ENCODE measurements around the gene PCBD1.
"Not testable (repeated sequence)": the region's sequence is repeated elsewhere in the genome, so short reads cannot be mapped to it uniquely, and the experiment has no call there.

PCBD1 gene

GRCh38 chr10:70887804-70888800, at the start of gene PCBD1:
PCBD1 (minus strand) TSS chr10:70888565; CDS start chr10:70888533, 32 bp downstream.
- DNase-seq = peak; percentile 75

DNA sequence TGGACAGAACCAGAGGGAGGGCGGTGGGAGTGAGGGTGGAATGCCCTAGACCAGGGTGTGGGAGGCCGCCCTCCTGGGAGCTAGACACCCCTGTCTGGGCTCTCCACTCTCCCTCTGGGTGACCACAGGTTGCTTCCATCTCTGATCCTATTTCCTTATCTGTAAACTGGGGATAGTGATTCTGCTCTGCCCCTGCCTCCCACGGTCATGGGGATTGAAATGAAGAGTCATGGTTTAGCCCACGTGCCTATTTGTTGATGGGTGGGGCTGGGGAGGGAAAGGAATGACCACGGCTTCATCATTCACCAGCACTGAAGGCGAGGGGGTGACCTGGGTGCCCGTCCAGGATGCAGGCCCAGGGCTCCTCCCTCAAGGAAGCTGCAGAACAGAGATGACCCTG, 49.3 kb upstream of the PCBD1 start:
- DNase-seq = no peak

- no peak for DNase-seq
Observed at GRCh38 chr10:70936111-70936510, 47.7 kb upstream of the PCBD1 start.

DNA sequence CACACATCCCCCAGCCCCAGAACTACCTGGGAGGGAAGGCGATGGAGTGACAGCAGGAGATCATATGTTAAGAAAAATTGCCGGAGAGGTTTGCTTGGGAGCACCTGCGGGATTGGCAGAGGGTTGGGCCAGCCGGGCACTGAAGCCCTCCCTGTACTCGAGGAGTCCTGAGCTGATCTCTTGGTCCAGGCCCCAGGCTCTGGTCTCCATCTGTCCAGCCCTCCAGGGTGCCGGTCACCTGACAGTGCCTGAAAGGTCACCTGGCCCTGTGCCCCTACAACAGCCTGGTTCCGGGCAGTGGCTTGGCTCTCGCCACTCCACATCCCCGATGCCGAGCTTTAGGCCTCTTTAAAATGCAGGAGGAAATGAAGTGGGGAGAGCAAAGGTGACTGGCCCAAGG, 47.3 kb upstream of the PCBD1 start:
- no peak for DNase-seq

DNA sequence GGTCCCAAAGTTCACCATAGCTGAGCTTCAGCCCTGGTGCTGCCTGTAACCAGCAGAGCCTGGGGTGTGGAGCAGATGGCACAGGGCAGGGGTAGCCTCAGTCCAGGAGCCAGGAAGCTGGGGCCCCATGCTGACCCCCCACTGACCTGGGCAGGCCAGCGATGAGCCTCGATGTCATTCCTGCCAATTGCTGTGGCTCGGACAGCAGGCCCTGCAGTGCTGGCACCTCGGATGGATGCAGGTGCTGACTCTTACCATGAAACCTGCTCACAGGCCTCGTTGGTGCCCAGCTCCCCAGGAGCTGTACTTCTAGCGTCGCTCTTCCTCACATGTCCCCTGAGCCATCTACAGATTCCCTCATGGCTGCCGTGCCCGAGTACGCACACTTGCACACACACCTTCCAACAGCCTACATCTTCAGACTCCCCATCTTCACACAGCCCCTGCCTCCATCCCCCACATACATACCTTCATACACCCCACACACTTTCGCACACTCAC, 46.8 kb upstream of the PCBD1 start:
- DNase-seq = no peak

GRCh38 chr10:70934701-70935100, 46.3 kb upstream of the PCBD1 start:
- no peak for DNase-seq

GRCh38 chr10:70932392-70933196, 44.2 kb upstream of the PCBD1 start:
- DNase-seq = no peak

DNA sequence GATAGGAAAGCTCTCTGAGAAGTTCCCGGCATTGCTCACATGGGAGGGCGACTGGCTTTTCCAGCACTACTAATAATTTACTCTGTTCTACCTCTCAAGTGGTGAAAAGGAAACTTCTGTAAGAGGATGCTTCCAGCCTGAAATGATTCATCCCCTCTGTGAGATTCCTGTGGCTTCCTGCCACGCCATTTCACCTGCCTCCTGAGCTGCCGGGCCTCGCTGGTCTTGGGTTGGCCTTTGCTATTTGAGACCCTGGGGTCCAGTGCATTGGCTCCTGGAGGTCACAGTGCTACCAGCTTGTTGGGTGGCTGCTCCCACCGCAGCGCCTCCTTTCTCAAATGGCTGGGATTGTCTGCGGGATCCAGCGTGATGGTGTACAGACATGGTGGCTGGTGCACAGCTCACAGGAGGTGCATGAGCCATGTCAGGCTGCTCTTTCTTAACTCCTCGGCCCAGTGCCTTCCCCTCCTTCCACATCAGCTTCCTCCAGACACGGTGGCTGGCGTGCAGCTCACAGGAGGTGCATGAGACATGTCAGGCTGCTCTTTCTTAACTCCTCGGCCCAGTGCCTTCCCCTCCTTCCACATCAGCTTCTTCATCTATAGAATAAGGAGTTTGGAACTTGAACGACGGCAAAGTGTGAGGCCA, 42.9 kb upstream of the PCBD1 start:
- no peak for DNase-seq

DNA sequence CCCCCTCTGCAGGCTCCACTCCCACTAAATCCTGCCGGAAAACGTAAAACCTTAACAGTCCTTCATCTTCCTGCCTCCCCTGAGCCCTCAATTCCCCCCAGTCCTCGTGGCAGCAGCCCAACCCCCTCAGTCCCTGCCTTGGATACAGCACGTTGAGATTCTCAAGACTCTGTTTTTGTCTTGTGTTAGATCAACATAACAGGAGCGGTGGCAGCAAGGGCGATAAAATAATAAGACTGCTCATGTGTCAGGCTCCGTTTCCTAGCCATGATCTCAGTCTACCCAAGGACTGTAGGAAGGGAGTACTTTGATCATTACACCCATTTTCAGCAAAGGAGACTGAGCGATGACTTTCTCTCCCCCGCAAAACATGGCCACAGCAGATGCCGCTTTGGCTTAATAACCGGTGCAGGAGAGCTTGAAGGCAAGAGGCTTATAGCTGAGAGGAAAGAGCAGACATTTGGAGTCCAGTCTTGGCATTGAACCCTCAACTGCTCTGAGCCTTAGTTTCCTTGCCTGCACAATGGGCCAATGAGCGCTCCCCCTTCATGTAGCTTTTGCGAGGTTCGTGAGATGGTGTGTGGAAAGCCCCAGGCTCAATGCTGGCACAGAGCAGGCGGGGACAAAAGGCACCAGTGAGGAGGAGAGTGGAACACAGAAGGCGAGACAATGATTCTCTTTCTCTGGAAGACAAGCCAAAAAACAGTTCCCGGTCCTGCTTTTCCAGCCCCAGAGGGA, 42.1 kb upstream of the PCBD1 start:
- no peak for DNase-seq

DNA sequence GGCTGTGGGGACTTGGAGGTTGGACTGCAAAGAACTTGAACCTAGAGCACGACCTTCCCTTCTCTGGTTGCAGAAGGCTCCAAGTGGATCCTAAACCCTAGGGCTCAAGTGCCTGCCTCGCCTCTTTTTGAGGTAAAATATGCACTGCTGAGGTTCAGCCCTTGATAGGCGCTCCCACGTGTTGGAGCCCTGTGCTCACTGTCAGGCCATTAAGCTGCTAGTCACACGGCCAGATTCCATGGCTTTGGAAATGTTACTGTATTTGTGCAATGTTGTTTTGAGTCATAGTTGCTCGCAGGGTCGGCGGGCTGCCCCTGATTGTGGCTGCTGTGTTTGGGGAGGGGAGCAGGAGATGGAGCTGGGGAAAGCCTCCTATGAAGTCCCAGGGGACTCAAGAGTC, 39.8 kb upstream of the PCBD1 start:
- no peak for DNase-seq

GRCh38 chr10:70927189-70927943, 39.0 kb upstream of the PCBD1 start:
- DNase-seq = no peak

GRCh38 chr10:70926226-70927000, 38.0 kb upstream of the PCBD1 start:
- no peak for DNase-seq

DNA sequence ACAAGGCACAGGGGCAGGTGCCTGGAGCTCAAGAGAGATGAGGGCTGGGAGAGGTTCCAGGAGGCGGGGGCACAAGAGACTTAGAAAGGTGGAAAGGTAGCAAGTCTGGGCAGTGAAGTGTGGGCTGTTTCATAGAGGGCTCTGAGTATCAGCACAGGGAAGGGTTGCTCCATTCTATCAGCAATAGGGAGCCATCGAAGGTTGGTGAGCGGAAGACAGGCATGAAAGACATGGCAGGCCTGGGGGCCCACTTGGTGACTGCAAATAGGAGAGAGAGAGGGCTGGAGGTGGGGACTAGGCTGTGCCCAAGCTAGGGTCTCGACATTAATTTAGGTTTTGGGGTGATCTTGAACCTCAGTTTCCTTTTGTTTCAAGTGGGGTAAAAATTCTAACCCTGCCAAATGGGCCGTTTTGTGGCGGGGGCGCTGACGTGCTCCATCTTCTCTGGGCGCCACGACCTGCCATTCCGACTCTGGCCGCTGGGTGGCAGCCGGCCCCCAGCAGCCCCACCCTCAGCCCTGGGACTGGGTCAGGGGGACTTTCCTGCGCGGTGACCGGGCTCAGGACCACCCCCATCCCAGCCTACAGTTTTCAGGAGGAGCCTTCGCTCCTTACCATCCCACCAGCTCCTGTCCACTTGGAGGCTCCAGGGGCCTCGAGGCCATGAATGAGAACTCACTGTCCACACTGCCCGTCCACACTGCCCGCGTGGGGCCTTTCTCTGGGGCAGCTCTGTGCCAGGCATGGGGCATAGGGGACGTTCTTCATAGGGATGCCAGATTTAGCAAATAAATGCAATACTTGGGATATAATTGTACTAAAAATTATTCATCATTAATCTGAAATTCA, 37.2 kb upstream of the PCBD1 start:
- DNase-seq = peak; percentile 6

DNA sequence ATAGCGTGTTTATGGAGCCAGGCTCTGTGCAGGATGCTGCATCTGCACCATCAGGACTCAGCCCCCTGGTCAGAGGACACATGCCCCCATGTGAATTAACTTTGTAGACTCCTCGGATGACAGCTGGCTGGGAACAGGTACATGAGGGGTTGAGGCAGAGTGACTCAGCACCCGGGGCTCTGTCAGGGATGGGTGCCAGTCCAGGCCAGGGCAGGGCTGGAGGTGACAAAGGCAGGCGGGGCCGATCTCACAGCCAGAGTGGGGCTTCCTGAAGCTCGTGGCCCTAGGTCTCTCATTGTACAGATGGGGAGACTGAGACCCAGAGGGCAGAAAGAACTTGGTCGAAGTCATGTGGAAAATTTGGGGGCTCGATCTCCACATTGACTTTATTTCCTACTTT, 35.3 kb upstream of the PCBD1 start:
- no peak for DNase-seq

DNA sequence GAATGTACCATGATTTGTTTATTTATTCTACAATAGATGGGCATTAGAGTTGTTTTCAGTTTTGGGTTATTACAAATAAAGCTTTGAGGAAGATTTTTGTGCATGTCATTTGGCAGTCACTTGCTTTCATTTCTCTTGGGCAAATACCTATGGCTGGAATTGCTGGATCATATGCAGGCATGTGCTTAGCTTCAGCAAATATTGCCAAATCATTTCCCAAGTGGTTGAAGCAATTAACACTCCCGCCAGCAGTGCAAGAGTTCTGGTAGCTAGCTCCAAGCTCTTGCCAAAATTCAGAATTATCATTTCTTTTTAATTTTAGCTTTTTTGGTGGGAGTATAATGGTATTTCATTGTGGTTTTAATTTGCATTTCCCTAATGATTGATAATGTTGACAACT, 32.9 kb upstream of the PCBD1 start:
- no peak for DNase-seq

- peak; percentile 55 for DNase-seq
Observed at GRCh38 chr10:70920519-70920918, 32.2 kb upstream of the PCBD1 start.

DNA sequence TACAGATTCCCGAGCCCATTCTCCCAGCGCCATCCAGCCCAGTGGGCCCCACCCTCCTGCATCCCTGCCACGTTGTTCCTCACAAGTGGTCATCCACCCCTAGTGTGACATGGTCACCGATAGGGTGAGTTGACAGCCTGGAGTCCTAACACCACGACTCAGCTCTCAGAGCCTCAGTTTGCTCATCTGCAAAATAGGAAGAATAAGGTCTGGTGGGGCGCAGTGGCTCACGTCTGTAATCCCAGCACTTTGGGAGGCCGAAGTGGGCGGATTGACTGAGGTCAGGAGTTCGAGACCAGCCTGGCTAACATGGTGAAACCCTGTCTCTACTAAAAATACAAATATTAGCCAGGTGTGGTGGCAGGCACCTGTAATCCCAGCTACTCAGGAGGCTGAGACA, 31.5 kb upstream of the PCBD1 start:
- DNase-seq = not testable (repeated sequence)

DNA sequence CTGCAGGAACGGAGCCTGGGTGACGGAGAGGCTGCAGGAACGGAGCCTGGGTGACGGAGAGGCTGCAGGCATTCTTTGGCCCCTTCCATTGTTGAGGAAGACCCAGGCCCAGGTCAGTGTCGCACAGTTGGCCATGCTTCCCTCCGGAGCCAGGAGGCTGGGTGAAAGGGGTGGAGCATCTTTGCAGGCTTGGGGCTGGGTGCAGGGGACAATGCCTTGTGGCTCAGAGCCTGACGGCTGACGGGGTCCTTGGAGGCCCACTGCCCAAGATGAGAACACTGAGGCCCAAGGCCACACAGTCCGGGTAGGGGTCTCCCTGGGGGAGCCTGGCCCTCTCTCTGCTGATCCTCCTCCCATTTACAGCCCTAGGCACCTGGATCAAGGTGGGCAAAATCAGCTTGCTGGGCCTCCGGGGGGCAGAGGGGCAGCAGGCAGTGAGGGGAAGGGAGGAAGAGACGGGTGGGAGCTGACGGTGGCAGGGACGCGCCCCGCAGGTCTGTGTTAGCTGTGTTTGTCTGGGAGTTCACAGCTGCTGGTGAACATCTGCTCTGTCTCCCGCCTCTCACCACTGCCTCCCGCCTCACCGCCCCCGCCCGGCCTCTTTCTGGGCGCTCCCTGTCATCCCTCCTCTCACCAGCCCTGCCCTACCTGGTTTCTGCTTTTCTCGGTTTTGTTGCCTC, 30.6 kb upstream of the PCBD1 start:
- DNase-seq = peak; percentile 24

GRCh38 chr10:70917635-70918034, 29.3 kb upstream of the PCBD1 start:
- no peak for DNase-seq
